ENCODE results near the gene RAB42.

Gene RAB42

GRCh38 chr1:28642847-28643635 is 51.0 kb downstream of the RAB42 start, which contains the start of gene TAF12:
Gene TAF12 (minus strand): TSS chr1:28643067. CDS start chr1:28622081, 20,986 bp downstream.
- Histone ChIP-seq H3K4me1 (ENCODE audit: control insufficient read depth in 5 of 5, insufficient read depth in 5 of 5, low read length in 5 of 5) (peaks cover 10 to 39% (median 26%) of the 10 kb centered on the region in 5 donors), H3K36me3 (ENCODE audit: control insufficient read depth in 5 of 5, insufficient read depth in 5 of 5, low read length in 5 of 5) (no peaks in the 10 kb centered on the region), H3K27me3 (ENCODE audit: control insufficient read depth in 5 of 5, insufficient read depth in 4 of 5, low read length in 5 of 5) (no peaks in the 10 kb centered on the region), H3K9me3 (ENCODE audit: control insufficient read depth in 5 of 5, low read length in 5 of 5) (no peaks in the 10 kb centered on the region), H3K4me3 (ENCODE audit: low read depth in 1 of 5, low read length in 5 of 5) (peak within 1 kb of the TSS; percentile 84 to 100 (median 92)), H3K9ac (ENCODE audit: low read length in 5 of 5) (peak within 1 kb of the TSS; percentile 89 to 98 (median 96)), H3K27ac (ENCODE audit: low read depth, low read length) (peak within 1 kb of the TSS; percentile 86)

DNA sequence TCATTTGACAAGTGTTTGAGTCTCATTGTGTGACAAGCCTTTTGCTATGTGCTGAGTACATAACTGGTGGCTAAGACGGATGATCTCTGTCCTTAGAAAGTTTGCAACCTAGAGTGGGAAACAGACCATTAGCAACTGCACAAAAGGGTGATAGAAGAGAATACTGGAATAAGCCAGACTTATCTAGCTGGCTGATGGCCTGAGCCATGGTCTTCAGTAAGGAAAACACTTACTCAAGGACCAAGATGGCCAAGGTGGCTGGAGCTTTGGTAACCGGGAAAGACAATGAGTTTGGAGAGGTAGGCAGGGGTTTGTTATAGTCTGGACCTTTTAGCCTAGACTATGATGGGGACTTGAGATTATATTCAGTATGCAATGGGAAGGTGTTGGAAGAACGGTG is 52.4 kb downstream of the RAB42 start:
- Histone ChIP-seq H3K9ac (ENCODE audit: low read length in 5 of 5) (peak overlapping the region in 3 of 5 donors; percentile 31 to 84 (median 48)), H3K4me1 (ENCODE audit: control insufficient read depth in 5 of 5, insufficient read depth in 5 of 5, low read length in 5 of 5) (peaks cover 11 to 42% (median 33%) of the 10 kb centered on the region in 5 donors), H3K36me3 (ENCODE audit: control insufficient read depth in 5 of 5, insufficient read depth in 5 of 5, low read length in 5 of 5) (no peaks in the 10 kb centered on the region), H3K9me3 (ENCODE audit: control insufficient read depth in 5 of 5, low read length in 5 of 5) (no peaks in the 10 kb centered on the region), H3K4me3 (ENCODE audit: low read depth in 1 of 5, low read length in 5 of 5) (peak overlapping the region in 2 of 5 donors; percentile 92), H3K27me3 (ENCODE audit: control insufficient read depth in 5 of 5, insufficient read depth in 4 of 5, low read length in 5 of 5) (no peaks in the 10 kb centered on the region), H3K27ac (ENCODE audit: low read depth, low read length) (no peak overlapping the region)
